Liver (tissue), 9 donors: ENCODE data around the gene SLC25A26. TPM values are rescaled to one million over a fixed set of nuclear protein-coding genes. Genes with fewer than 3 reads are reported as not detected.

Source experiments
- DNase-seq: peaks from one replicate; pipeline ENCODE4 v3.0.0-alpha.2; 2017; ENCODE audit warnings: low spot score
- H3K27ac ChIP-seq, 2 donors: one replicate each; pipeline ENCODE4 v1.7.0; 2013; ENCODE audit warnings: inconsistent platforms in 2 of 2, low read length in 2 of 2, control low read depth in 1 of 2, low read depth in 1 of 2, mild to moderate bottlenecking in 1 of 2
- H3K27me3 ChIP-seq, 4 donors: one replicate each; pipeline versions ENCODE4 v1.6.1 to v1.7.0; 2013; ENCODE audit warnings: low read length in 3 of 4, inconsistent platforms in 1 of 4, mild to moderate bottlenecking in 1 of 4, moderate library complexity in 1 of 4; ENCODE audit not compliant: control insufficient read depth in 4 of 4, insufficient read depth in 4 of 4
- H3K36me3 ChIP-seq, 4 donors: one replicate each; pipeline versions ENCODE4 v1.6.1 to v1.7.0; 2013; ENCODE audit warnings: low read length in 3 of 4, mild to moderate bottlenecking in 3 of 4, low read depth in 1 of 4, moderate library complexity in 1 of 4; ENCODE audit not compliant: control insufficient read depth in 4 of 4, insufficient read depth in 3 of 4
- H3K4me1 ChIP-seq, 4 donors: one replicate each; pipeline versions ENCODE4 v1.6.1 to v1.7.0; 2013; ENCODE audit warnings: low read length in 3 of 4, mild to moderate bottlenecking in 3 of 4, moderate library complexity in 1 of 4; ENCODE audit not compliant: control insufficient read depth in 4 of 4, insufficient read depth in 4 of 4
- H3K4me3 ChIP-seq, 3 donors: one replicate each; pipeline versions ENCODE4 v1.6.1 to v1.7.0; 2013; ENCODE audit warnings: low read length in 3 of 3, control low read depth in 1 of 3, low read depth in 1 of 3, mild to moderate bottlenecking in 1 of 3
- H3K9ac ChIP-seq, 2 donors: one replicate each; pipeline ENCODE4 v1.7.0; 2013; ENCODE audit warnings: low read length in 2 of 2, mild to moderate bottlenecking in 2 of 2, moderate library complexity in 2 of 2, control low read depth in 1 of 2, low read depth in 1 of 2
- H3K9me3 ChIP-seq, 4 donors: one replicate each; pipeline versions ENCODE4 v1.6.1 to v1.7.0; 2013; ENCODE audit warnings: low read length in 3 of 4; ENCODE audit not compliant: control insufficient read depth in 4 of 4
- EGR1 ChIP-seq, 2 donors: IDR thresholded peaks; 2 replicates each; pipeline ENCODE4 v1.6.1; 2016 to 2018; ENCODE audit warnings: antibody characterized with exemption in 2 of 2, low read depth in 2 of 2
- FOXA1 ChIP-seq: IDR thresholded peaks from 2 replicates; pipeline ENCODE4 v1.6.1; 2016; ENCODE audit warnings: antibody characterized with exemption
- FOXA2 ChIP-seq: IDR thresholded peaks from 2 replicates; pipeline ENCODE4 v1.6.1; 2016; ENCODE audit warnings: antibody characterized with exemption
- HNF4A ChIP-seq, 2 donors: conservative IDR thresholded peaks; 2 replicates each; pipeline ENCODE4 v1.6.1; 2016; ENCODE audit warnings: antibody characterized with exemption in 2 of 2, mild to moderate bottlenecking in 2 of 2
- RAD21 ChIP-seq, 2 donors: IDR thresholded peaks; 2 replicates each; pipeline ENCODE4 v1.6.1; 2016; ENCODE audit warnings: antibody characterized with exemption in 2 of 2, mild to moderate bottlenecking in 2 of 2
- RXRA ChIP-seq, 2 donors: IDR thresholded peaks; 2 replicates each; pipeline ENCODE4 v1.6.1; 2017 to 2018; ENCODE audit warnings: antibody characterized with exemption in 2 of 2, mild to moderate bottlenecking in 1 of 2
- SP1 ChIP-seq: IDR thresholded peaks from 2 replicates; pipeline ENCODE4 v1.6.1; 2018; ENCODE audit warnings: antibody characterized with exemption, mild to moderate bottlenecking
- TAF1 ChIP-seq: conservative IDR thresholded peaks from 2 replicates; pipeline ENCODE4 v1.6.1; 2016; ENCODE audit warnings: antibody characterized with exemption, mild to moderate bottlenecking
- YY1 ChIP-seq: IDR thresholded peaks from 2 replicates; pipeline ENCODE4 v1.6.1; 2016; ENCODE audit warnings: antibody characterized with exemption, mild to moderate bottlenecking
- WGBS: extraction: QIAGEN DNeasy Blood & Tissue Kit; methylation state at CpG from one replicate; pipeline ENCODE4 v1.1.7; 2013; 5-methylcytosine and 5-hydroxymethylcytosine counted together
- polyA plus RNA-seq, 2 donors: library from polyadenylated mRNA; stranded (reverse) in 1 of 2; unstranded in 1 of 2; fragments of 200-250 nt in 1 of 2; fragments of >200 nt in 1 of 2; fragmentation: Nextera tagmentation in 1 of 2; extraction: Ambion mirVana in 1 of 2; gene quantifications; one replicate each; pipeline versions ENCODE4 v1.2.1 to v1.2.3, GENCODE V29; 2013 to 2015
- total RNA-seq, 2 donors: library from RNA; depleted of rRNA; stranded (reverse); fragments of >200 nt; gene quantifications; one replicate each; pipeline ENCODE4 v1.2.3, GENCODE V29; 2014
- TF ChIP-seq, protein P1 (sequence below): IDR thresholded peaks from 2 replicates; pipeline ENCODE4 v1.6.1; 2016; ENCODE audit warnings: antibody characterized with exemption
- TF ChIP-seq, protein P2 (sequence below): IDR thresholded peaks from 2 replicates; pipeline ENCODE4 v1.6.1; 2016; ENCODE audit warnings: antibody characterized with exemption
- TF ChIP-seq, protein P3 (sequence below): IDR thresholded peaks from 2 replicates; pipeline ENCODE4 v1.6.1; 2016; ENCODE audit warnings: antibody characterized with exemption, mild to moderate bottlenecking
- donor health status: healthy.
- donor health status: healthy.
- donor health status: healthy.
- donor health status: healthy.
- donor health status: healthy.

Gene SLC25A26
- total and polyA plus RNA-seq, 4 donors = 9.9 to 21.6 (median 12.8) TPM

DNA sequence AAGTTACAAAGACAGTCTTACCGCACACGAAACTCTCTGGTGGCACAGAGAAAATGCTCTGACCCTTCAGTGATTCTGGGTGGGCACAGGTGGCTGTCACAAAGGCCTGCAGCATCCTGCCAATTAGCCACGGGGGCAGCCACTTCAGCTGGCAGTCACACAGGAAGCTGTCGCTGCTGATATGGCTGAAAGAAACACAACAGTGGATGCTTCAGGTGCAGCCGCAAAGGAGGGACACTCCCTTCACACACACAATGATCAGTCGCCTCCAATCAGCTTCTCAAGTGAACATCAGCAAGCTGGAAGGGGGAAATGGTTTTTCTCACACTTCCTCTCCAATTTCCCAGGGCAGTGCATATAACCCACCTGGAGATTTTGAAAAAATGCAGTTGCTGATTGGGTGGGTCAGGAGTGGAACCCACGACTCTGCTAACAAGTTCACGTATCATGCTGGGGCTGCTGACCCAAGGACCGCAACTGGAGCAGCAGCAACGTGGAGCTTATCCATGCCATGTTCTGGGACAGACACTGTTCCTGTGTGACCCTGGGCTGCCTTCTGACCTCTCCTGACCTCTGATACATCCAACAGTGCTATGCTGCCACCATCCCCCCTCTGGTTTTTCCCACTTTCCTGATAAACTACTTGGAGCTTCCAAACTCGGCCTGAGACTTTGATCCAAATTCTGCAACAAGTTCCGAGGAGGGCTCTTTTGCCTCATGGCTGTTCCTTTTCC lies 173.4 kb downstream of the SLC25A26 start:
- peaks cover 5 to 56% (median 37%) of the 10 kb centered on the region in 4 donors for H3K36me3 ChIP-seq
- 74% methylated on average over 12 of the region's 12 CpGs for WGBS
- no peak overlapping the region for H3K9ac ChIP-seq
- H3K27ac ChIP-seq = no peak overlapping the region
- H3K4me3 ChIP-seq = no peak overlapping the region
- DNase-seq = no peak
- H3K27me3 ChIP-seq = no peaks in the 10 kb centered on the region
- H3K4me1 ChIP-seq = no peaks in the 10 kb centered on the region
- H3K9me3 ChIP-seq = no peaks in the 10 kb centered on the region
- TF ChIP-seq FOXA1 (no peak), TAF1 (no peak), YY1 (no peak), FOXA2 (no peak), RXRA (IDR thresholded peaks at IDR 0.05) (peak; percentile 8 to 58)

- 84% methylated on average over 8 of the region's 8 CpGs for WGBS
- Histone ChIP-seq H3K27me3 (no peaks in the 10 kb centered on the region), H3K9ac (no peak overlapping the region), H3K9me3 (no peaks in the 10 kb centered on the region), H3K4me3 (no peak overlapping the region), H3K4me1 (no peaks in the 10 kb centered on the region), H3K36me3 (peaks cover 5 to 56% (median 37%) of the 10 kb centered on the region in 4 donors), H3K27ac (no peak overlapping the region)
- DNase-seq = no peak
- no peak for TF ChIP-seq EGR1 (IDR thresholded peaks at IDR 0.05; ENCODE audit: low read depth in 2 of 2)
- TF ChIP-seq, protein P1, sequence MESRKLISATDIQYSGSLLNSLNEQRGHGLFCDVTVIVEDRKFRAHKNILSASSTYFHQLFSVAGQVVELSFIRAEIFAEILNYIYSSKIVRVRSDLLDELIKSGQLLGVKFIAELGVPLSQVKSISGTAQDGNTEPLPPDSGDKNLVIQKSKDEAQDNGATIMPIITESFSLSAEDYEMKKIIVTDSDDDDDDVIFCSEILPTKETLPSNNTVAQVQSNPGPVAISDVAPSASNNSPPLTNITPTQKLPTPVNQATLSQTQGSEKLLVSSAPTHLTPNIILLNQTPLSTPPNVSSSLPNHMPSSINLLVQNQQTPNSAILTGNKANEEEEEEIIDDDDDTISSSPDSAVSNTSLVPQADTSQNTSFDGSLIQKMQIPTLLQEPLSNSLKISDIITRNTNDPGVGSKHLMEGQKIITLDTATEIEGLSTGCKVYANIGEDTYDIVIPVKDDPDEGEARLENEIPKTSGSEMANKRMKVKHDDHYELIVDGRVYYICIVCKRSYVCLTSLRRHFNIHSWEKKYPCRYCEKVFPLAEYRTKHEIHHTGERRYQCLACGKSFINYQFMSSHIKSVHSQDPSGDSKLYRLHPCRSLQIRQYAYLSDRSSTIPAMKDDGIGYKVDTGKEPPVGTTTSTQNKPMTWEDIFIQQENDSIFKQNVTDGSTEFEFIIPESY = no peak
- TF ChIP-seq, protein P2, sequence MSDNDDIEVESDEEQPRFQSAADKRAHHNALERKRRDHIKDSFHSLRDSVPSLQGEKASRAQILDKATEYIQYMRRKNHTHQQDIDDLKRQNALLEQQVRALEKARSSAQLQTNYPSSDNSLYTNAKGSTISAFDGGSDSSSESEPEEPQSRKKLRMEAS = no peak
- TF ChIP-seq, protein P3, sequence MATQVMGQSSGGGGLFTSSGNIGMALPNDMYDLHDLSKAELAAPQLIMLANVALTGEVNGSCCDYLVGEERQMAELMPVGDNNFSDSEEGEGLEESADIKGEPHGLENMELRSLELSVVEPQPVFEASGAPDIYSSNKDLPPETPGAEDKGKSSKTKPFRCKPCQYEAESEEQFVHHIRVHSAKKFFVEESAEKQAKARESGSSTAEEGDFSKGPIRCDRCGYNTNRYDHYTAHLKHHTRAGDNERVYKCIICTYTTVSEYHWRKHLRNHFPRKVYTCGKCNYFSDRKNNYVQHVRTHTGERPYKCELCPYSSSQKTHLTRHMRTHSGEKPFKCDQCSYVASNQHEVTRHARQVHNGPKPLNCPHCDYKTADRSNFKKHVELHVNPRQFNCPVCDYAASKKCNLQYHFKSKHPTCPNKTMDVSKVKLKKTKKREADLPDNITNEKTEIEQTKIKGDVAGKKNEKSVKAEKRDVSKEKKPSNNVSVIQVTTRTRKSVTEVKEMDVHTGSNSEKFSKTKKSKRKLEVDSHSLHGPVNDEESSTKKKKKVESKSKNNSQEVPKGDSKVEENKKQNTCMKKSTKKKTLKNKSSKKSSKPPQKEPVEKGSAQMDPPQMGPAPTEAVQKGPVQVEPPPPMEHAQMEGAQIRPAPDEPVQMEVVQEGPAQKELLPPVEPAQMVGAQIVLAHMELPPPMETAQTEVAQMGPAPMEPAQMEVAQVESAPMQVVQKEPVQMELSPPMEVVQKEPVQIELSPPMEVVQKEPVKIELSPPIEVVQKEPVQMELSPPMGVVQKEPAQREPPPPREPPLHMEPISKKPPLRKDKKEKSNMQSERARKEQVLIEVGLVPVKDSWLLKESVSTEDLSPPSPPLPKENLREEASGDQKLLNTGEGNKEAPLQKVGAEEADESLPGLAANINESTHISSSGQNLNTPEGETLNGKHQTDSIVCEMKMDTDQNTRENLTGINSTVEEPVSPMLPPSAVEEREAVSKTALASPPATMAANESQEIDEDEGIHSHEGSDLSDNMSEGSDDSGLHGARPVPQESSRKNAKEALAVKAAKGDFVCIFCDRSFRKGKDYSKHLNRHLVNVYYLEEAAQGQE = no peak
These were observed 174.0 kb downstream of the SLC25A26 start for GRCh38 chr3:66394753-66395249.

DNA sequence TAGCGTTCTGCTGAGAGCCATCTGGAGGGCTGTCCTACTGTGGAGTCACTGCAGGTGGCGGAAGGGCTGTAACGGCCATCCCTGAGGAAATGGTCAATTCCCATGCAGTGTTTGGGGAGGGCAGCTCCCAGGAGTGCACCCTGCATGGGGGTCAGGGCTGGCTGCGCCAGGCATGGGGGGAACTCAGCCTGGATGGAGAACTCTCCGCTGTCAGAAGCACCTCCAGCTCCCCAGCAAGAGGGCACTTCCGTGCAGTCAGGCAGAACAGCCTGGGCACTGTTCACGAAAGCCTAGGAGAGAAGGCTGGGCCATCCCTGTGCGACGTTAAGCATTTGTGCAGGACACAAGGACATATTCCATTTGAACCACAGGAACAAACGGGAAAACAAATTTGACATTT lies 174.8 kb downstream of the SLC25A26 start:
- H3K27me3 ChIP-seq = no peaks in the 10 kb centered on the region
- no peak overlapping the region for H3K27ac ChIP-seq
- no peak overlapping the region for H3K4me3 ChIP-seq
- H3K9me3 ChIP-seq = no peaks in the 10 kb centered on the region
- peaks cover 5 to 58% (median 35%) of the 10 kb centered on the region in 4 donors for H3K36me3 ChIP-seq
- no peak for DNase-seq
- 96% methylated on average over 10 of the region's 10 CpGs for WGBS
- TF ChIP-seq, protein P3 = no peak
- TF ChIP-seq SP1 (no peak), FOXA1 (no peak), HNF4A (conservative IDR thresholded peaks at IDR 0.05) (no peak), RAD21 (IDR thresholded peaks at IDR 0.05) (no peak), TAF1 (no peak)
- H3K9ac ChIP-seq = no peak overlapping the region
- no peaks in the 10 kb centered on the region for H3K4me1 ChIP-seq
